ENCODE data around the gene SGSM2. TPM values are rescaled to one million over a fixed set of nuclear protein-coding genes. Genes with fewer than 3 reads are reported as not detected.

Gene SGSM2
- polyA plus RNA-seq, 1 experiment, result 43.6 TPM

- DNase-seq (ENCODE audit: low read depth), result no peak
- CTCF ChIA-PET, result interaction anchor here (1.7 kb wide), 1 partner anchor 10 kb away, joined by 6 read pairs; no protein-coding TSS in a partner anchor
- H3K4me3 ChIP-seq (ENCODE audit: low read depth, low read length), result no peak overlapping the region
- no peaks in the 10 kb centered on the region for H3K27me3 ChIP-seq (ENCODE audit: control insufficient read depth, insufficient read depth, low read length)
- TF ChIP-seq CTCF (IDR thresholded peaks at IDR 0.05; ENCODE audit: insufficient read depth, low read depth, low read length), result no peak
- POLR2A ChIA-PET, result no interaction called here
- H3K36me3 ChIP-seq (ENCODE audit: control insufficient read depth, insufficient read depth, low read length), result peaks cover 27% of the 10 kb centered on the region
Observed at GRCh38 chr17:2372681-2373080, 35.4 kb downstream of the SGSM2 start.

GRCh38 chr17:2373179-2373578 is 35.9 kb downstream of the SGSM2 start:
- POLR2A ChIA-PET, result no interaction called here
- H3K36me3 ChIP-seq (ENCODE audit: control insufficient read depth, insufficient read depth, low read length), result peaks cover 26% of the 10 kb centered on the region
- H3K4me3 ChIP-seq (ENCODE audit: low read depth, low read length), result no peak overlapping the region
- CTCF ChIA-PET, result interaction anchor here (1.7 kb wide), 1 partner anchor 9 kb away, joined by 6 read pairs; no protein-coding TSS in a partner anchor
- TF ChIP-seq CTCF (IDR thresholded peaks at IDR 0.05; ENCODE audit: insufficient read depth, low read depth, low read length), result no peak
- DNase-seq (ENCODE audit: low read depth), result no peak
- H3K27me3 ChIP-seq (ENCODE audit: control insufficient read depth, insufficient read depth, low read length), result no peaks in the 10 kb centered on the region

- DNase-seq (ENCODE audit: low read depth), result no peak
- POLR2A ChIA-PET, result no interaction called here
- peaks cover 35% of the 10 kb centered on the region for H3K36me3 ChIP-seq (ENCODE audit: control insufficient read depth, insufficient read depth, low read length)
- no peak overlapping the region for H3K4me3 ChIP-seq (ENCODE audit: low read depth, low read length)
- TF ChIP-seq CTCF (IDR thresholded peaks at IDR 0.05; ENCODE audit: insufficient read depth, low read depth, low read length), result no peak
- H3K27me3 ChIP-seq (ENCODE audit: control insufficient read depth, insufficient read depth, low read length), result no peaks in the 10 kb centered on the region
- CTCF ChIA-PET, result interaction anchor here (1.2 kb wide), 1 partner anchor 41 kb away, joined by 3 read pairs; no protein-coding TSS in a partner anchor
Observed at GRCh38 chr17:2374549-2375285, 37.4 kb downstream of the SGSM2 start.

- no peak for DNase-seq (ENCODE audit: low read depth)
- no peak overlapping the region for H3K4me3 ChIP-seq (ENCODE audit: low read depth, low read length)
- TF ChIP-seq CTCF (IDR thresholded peaks at IDR 0.05; ENCODE audit: insufficient read depth, low read depth, low read length), result no peak
- no peaks in the 10 kb centered on the region for H3K27me3 ChIP-seq (ENCODE audit: control insufficient read depth, insufficient read depth, low read length)
- ChIA-PET CTCF (interaction anchor here (1.8 kb wide), 1 partner anchor 41 kb away, joined by 4 read pairs; no protein-coding TSS in a partner anchor), POLR2A (no interaction called here)
- H3K36me3 ChIP-seq (ENCODE audit: control insufficient read depth, insufficient read depth, low read length), result peaks cover 36% of the 10 kb centered on the region
Observed at GRCh38 chr17:2375406-2375805, 38.1 kb downstream of the SGSM2 start.

- H3K4me3 ChIP-seq (ENCODE audit: low read depth, low read length), result no peak overlapping the region
- ChIA-PET POLR2A (no interaction called here), CTCF (interaction anchor here (0.6 to 1.8 kb wide), 3 partner anchors 10 to 40 kb away, joined by 3 to 5 read pairs (median 4); no protein-coding TSS in a partner anchor)
- DNase-seq (ENCODE audit: low read depth), result no peak
- H3K27me3 ChIP-seq (ENCODE audit: control insufficient read depth, insufficient read depth, low read length), result no peaks in the 10 kb centered on the region
- TF ChIP-seq CTCF (IDR thresholded peaks at IDR 0.05; ENCODE audit: insufficient read depth, low read depth, low read length), result no peak
- peaks cover 36% of the 10 kb centered on the region for H3K36me3 ChIP-seq (ENCODE audit: control insufficient read depth, insufficient read depth, low read length)
Observed at GRCh38 chr17:2376107-2376506, 38.8 kb downstream of the SGSM2 start.

Measured in BJ (cell line).